Tibial nerve (tissue), 4 donors: Measurements from ENCODE around the gene HSCB.

Experiments
- EP300 ChIP-seq, 2 donors: sonication (generic); formaldehyde crosslinking; IDR thresholded peaks; one replicate each; pipeline ENCODE4 v1.6.1; 2017; ENCODE audit warnings: antibody characterized with exemption in 2 of 2, mild to moderate bottlenecking in 1 of 2
- TF ChIP-seq, protein P1 (sequence below), 5 experiments: fragments of 200-600 bp in 3 of 5; fragments of 450-650 bp in 2 of 5; sonication (generic) in 3 of 5; IDR thresholded peaks; one replicate each; pipeline ENCODE4 v1.5.1; 2016 to 2019; ENCODE audit warnings: antibody characterized with exemption in 5 of 5, mild to moderate bottlenecking in 3 of 5, moderate library complexity in 2 of 5

- TF ChIP-seq, protein P1, sequence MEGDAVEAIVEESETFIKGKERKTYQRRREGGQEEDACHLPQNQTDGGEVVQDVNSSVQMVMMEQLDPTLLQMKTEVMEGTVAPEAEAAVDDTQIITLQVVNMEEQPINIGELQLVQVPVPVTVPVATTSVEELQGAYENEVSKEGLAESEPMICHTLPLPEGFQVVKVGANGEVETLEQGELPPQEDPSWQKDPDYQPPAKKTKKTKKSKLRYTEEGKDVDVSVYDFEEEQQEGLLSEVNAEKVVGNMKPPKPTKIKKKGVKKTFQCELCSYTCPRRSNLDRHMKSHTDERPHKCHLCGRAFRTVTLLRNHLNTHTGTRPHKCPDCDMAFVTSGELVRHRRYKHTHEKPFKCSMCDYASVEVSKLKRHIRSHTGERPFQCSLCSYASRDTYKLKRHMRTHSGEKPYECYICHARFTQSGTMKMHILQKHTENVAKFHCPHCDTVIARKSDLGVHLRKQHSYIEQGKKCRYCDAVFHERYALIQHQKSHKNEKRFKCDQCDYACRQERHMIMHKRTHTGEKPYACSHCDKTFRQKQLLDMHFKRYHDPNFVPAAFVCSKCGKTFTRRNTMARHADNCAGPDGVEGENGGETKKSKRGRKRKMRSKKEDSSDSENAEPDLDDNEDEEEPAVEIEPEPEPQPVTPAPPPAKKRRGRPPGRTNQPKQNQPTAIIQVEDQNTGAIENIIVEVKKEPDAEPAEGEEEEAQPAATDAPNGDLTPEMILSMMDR (IDR thresholded peaks at IDR 0.05) = no peak
- TF ChIP-seq EP300 (IDR thresholded peaks at IDR 0.05) = no peak
Observed at GRCh38 chr22:28734393-28734792, 7.4 kb upstream of the HSCB start.
